Measurements from ENCODE around the gene ENO4. TPM values are rescaled to one million over a fixed set of nuclear protein-coding genes. Genes with fewer than 3 reads are reported as not detected.

Gene ENO4
- polyA plus RNA-seq, 1 of the 3 experiments (the other 2 are of a cell fraction) = 0.36 TPM

DNA sequence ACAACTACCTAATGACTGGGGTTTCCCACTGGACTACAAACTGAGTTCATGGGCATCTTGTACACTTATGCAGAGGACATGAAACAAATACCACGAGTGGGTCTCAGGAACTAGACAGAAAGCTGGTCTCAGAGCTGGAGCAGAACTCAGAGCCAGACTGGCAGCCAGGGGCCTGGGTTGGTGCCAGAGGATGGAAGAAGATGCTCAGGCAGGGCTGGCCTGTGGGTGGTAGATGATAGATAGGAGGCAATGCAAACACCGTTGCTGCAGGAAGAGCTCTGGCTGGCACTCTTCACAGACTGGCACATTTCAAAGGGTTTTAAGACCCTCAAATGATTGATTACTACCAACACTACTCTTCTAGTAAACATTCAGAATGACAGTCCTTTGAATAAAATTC is 28.8 kb downstream of the ENO4 start:
- WGBS (ENCODE audit: low lambda C conversion rate) = 46% methylated on average over 2 of the region's 2 CpGs

DNA sequence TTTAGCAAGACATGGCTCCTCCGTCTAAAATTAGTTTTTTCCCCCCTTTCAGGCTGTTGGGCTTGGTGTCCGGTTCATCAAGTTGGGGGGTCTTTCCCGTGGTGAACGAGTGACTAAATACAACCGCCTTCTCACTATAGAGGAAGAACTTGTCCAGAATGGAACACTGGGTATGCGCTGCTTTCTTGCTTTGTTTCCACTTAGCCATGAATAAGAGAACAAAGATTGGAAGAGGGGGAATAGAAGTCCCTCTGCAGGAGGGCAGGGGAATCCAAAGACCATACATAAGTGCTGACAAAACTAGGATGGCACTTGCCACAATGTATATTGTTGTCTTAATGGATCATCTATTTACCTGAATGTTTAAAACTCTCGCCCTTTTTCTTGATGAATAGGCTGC is 30.5 kb downstream of the ENO4 start:
- Histone ChIP-seq H3K4me2 (no peak overlapping the region), H3K9me3 (no peaks in the 10 kb centered on the region), H2AFZ (ENCODE audit: low read depth) (no peak overlapping the region), H3K4me3 (ENCODE audit: low read depth in 2 of 2, low read length in 1 of 2) (no peak overlapping the region), H3K9me2 (no peaks in the 10 kb centered on the region), H3K9ac (no peak overlapping the region), H3K27me3 (ENCODE audit: insufficient read depth) (no peaks in the 10 kb centered on the region), H3K27ac (ENCODE audit: low read depth in 2 of 2, low read length in 1 of 2) (no peak overlapping the region), H4K20me1 (ENCODE audit: insufficient read depth) (no peaks in the 10 kb centered on the region), H3K36me3 (replicated peaks in 1 of 2; ENCODE audit: control insufficient read depth in 1 of 2, insufficient read depth in 2 of 2, low read length in 1 of 2) (no peaks in the 10 kb centered on the region), H3K79me2 (ENCODE audit: insufficient read depth) (no peaks in the 10 kb centered on the region), H3K4me1 (ENCODE audit: control insufficient read depth in 1 of 2, insufficient read depth in 2 of 2, low read depth in 1 of 2, low read length in 1 of 2) (peaks cover 0 to 12% of the 10 kb centered on the region in 2 experiments; a peak in 1 of 4 replicates), H3F3A (replicated peaks; ENCODE audit: insufficient read depth) (no peaks in the 10 kb centered on the region)
- DNase-seq = no peak
- POLR2A ChIA-PET = no interaction called here
- CTCF ChIA-PET = interaction anchor here (1.0 kb wide), 1 partner anchor 9 kb away, joined by 4 read pairs; no protein-coding TSS in a partner anchor
- no peak for TF ChIP-seq YY1 (IDR thresholded peaks at IDR 0.05; ENCODE audit: low read depth)
- no peak for TF ChIP-seq SMC3 (IDR thresholded peaks at IDR 0.05; ENCODE audit: low read depth, low read length)
- no peak for TF ChIP-seq GABPA (IDR thresholded peaks at IDR 0.05; ENCODE audit: low read depth)
- TF ChIP-seq EP300 (IDR thresholded peaks at IDR 0.05; ENCODE audit: borderline replicate concordance in 1 of 2, low read depth in 1 of 2, low read length in 1 of 2) = no peak
- TF ChIP-seq, protein P1, sequence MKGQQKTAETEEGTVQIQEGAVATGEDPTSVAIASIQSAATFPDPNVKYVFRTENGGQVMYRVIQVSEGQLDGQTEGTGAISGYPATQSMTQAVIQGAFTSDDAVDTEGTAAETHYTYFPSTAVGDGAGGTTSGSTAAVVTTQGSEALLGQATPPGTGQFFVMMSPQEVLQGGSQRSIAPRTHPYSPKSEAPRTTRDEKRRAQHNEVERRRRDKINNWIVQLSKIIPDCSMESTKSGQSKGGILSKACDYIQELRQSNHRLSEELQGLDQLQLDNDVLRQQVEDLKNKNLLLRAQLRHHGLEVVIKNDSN (IDR thresholded peaks at IDR 0.05; ENCODE audit: borderline replicate concordance, low read depth) = no peak
- WGBS (ENCODE audit: low lambda C conversion rate) = 87% methylated on average over 7 of the region's 7 CpGs

More for the DNA sequence above, 28.8 kb downstream of the ENO4 start:
- H2AFZ ChIP-seq (ENCODE audit: low read depth) = no peak overlapping the region
- no peaks in the 10 kb centered on the region for H3K27me3 ChIP-seq (ENCODE audit: insufficient read depth)
- peaks cover 0 to 12% of the 10 kb centered on the region in 2 experiments; a peak in 1 of 4 replicates for H3K4me1 ChIP-seq (ENCODE audit: control insufficient read depth in 1 of 2, insufficient read depth in 2 of 2, low read depth in 1 of 2, low read length in 1 of 2)
- no peak overlapping the region for H3K27ac ChIP-seq (ENCODE audit: low read depth in 2 of 2, low read length in 1 of 2)
- H3K9me2 ChIP-seq = no peaks in the 10 kb centered on the region
- DNase-seq = no peak
- POLR2A ChIA-PET = no interaction called here
- CTCF ChIA-PET = interaction anchor here (1.5 kb wide), 1 partner anchor 82 kb away, joined by 4 read pairs; no protein-coding TSS in a partner anchor
- H3K4me2 ChIP-seq = no peak overlapping the region
- no peaks in the 10 kb centered on the region for H3K36me3 ChIP-seq (replicated peaks in 1 of 2; ENCODE audit: control insufficient read depth in 1 of 2, insufficient read depth in 2 of 2, low read length in 1 of 2)
- H3K9me3 ChIP-seq = no peaks in the 10 kb centered on the region
- H3K79me2 ChIP-seq (ENCODE audit: insufficient read depth) = no peaks in the 10 kb centered on the region
- no peaks in the 10 kb centered on the region for H3F3A ChIP-seq (replicated peaks; ENCODE audit: insufficient read depth)
- no peaks in the 10 kb centered on the region for H4K20me1 ChIP-seq (ENCODE audit: insufficient read depth)
- no peak overlapping the region for H3K4me3 ChIP-seq (ENCODE audit: low read depth in 2 of 2, low read length in 1 of 2)
- TF ChIP-seq RCOR1 (IDR thresholded peaks at IDR 0.05; ENCODE audit: low read length) (no peak), YY1 (IDR thresholded peaks at IDR 0.05; ENCODE audit: low read depth) (no peak), TCF12 (IDR thresholded peaks at IDR 0.05) (no peak), NFIC (IDR thresholded peaks at IDR 0.05; ENCODE audit: borderline replicate concordance) (no peak), MXI1 (IDR thresholded peaks at IDR 0.05; ENCODE audit: low read depth, low read length) (no peak), CHD2 (IDR thresholded peaks at IDR 0.05; ENCODE audit: low read length, partially characterized antibody) (no peak), JUND (IDR thresholded peaks at IDR 0.05) (no peak), POLR2AphosphoS5 (IDR thresholded peaks at IDR 0.05; ENCODE audit: low read depth, low read length) (no peak), GABPA (IDR thresholded peaks at IDR 0.05; ENCODE audit: low read depth) (no peak)
- TF ChIP-seq, protein P2, sequence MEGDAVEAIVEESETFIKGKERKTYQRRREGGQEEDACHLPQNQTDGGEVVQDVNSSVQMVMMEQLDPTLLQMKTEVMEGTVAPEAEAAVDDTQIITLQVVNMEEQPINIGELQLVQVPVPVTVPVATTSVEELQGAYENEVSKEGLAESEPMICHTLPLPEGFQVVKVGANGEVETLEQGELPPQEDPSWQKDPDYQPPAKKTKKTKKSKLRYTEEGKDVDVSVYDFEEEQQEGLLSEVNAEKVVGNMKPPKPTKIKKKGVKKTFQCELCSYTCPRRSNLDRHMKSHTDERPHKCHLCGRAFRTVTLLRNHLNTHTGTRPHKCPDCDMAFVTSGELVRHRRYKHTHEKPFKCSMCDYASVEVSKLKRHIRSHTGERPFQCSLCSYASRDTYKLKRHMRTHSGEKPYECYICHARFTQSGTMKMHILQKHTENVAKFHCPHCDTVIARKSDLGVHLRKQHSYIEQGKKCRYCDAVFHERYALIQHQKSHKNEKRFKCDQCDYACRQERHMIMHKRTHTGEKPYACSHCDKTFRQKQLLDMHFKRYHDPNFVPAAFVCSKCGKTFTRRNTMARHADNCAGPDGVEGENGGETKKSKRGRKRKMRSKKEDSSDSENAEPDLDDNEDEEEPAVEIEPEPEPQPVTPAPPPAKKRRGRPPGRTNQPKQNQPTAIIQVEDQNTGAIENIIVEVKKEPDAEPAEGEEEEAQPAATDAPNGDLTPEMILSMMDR (IDR thresholded peaks at IDR 0.05) = no peak
- TF ChIP-seq, protein P3, sequence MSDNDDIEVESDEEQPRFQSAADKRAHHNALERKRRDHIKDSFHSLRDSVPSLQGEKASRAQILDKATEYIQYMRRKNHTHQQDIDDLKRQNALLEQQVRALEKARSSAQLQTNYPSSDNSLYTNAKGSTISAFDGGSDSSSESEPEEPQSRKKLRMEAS (IDR thresholded peaks at IDR 0.05; ENCODE audit: low read depth) = no peak
- TF ChIP-seq, protein P4, sequence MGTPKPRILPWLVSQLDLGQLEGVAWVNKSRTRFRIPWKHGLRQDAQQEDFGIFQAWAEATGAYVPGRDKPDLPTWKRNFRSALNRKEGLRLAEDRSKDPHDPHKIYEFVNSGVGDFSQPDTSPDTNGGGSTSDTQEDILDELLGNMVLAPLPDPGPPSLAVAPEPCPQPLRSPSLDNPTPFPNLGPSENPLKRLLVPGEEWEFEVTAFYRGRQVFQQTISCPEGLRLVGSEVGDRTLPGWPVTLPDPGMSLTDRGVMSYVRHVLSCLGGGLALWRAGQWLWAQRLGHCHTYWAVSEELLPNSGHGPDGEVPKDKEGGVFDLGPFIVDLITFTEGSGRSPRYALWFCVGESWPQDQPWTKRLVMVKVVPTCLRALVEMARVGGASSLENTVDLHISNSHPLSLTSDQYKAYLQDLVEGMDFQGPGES (IDR thresholded peaks at IDR 0.05; ENCODE audit: low read depth, low read length) = no peak
- no peak overlapping the region for H3K9ac ChIP-seq
